A549 (cell line): Measurements from ENCODE around the gene SP6. TPM values are rescaled to one million over a fixed set of nuclear protein-coding genes. Genes with fewer than 3 reads are reported as not detected.

Source experiments
- ATAC-seq, 2 experiments: fragments of 200-7000 bp in 1 of 2; fragments of >200 bp in 1 of 2; cut with Nextera tagmentation in 1 of 2; cut with Tn5 transposase in 1 of 2; 3 replicates each; pipeline versions ENCODE4 v1.8.0 to v1.9.1; 2018 to 2020; ENCODE audit warnings: mild to moderate bottlenecking in 1 of 2, moderate library complexity in 1 of 2
- CTCF ChIA-PET: fragments of 300-600 bp; sonication (Branson Sonifier 250); formaldehyde crosslinking; extraction: SDS; loops from one replicate; lab custom pipeline; 2021; ENCODE audit warnings: antibody characterized with exemption, inconsistent platforms; lab: Yijun Ruan, JAX
- POLR2A ChIA-PET: fragments of 350-600 bp; formaldehyde crosslinking; extraction: SDS; loops from one replicate; lab custom pipeline; 2021; ENCODE audit warnings: antibody characterized with exemption, inconsistent platforms; lab: Yijun Ruan, JAX
- DNase-seq, 2 experiments: peaks; one replicate each; pipeline versions ENCODE4 v3.0.0 to v3.0.0-alpha.2; 2011 to 2016; ENCODE audit warnings: low read depth in 1 of 2, low spot score in 1 of 2
- FAIRE-seq: peaks from 2 replicates; lab custom pipeline; 2011; peaks lifted over from hg19 to GRCh38; lab: Jason Lieb, UNC
- H3K27ac ChIP-seq, 2 experiments: fragments of >200 bp; sonication (Bioruptor Twin); formaldehyde crosslinking; 3 replicates each; pipeline ENCODE4 v1.5.1; 2016 to 2017
- H3K4me1 ChIP-seq: fragments of >200 bp; sonication (Bioruptor Twin); formaldehyde crosslinking; 3 replicates; pipeline ENCODE4 v1.6.1; 2016
- H3K4me2 ChIP-seq: fragments of >200 bp; sonication (Bioruptor Twin); formaldehyde crosslinking; 3 replicates; pipeline ENCODE4 v1.6.1; 2016
- H3K4me3 ChIP-seq: fragments of >200 bp; sonication (Bioruptor Twin); formaldehyde crosslinking; 3 replicates; pipeline ENCODE4 v1.5.1; 2016
- H3K9me3 ChIP-seq: fragments of >200 bp; sonication (Bioruptor Twin); formaldehyde crosslinking; 3 replicates; pipeline ENCODE4 v1.6.1; 2016
- BHLHE40 ChIP-seq: IDR thresholded peaks from 2 replicates; pipeline ENCODE4 v1.6.1; 2012; ENCODE audit warnings: low read depth, low read length, inconsistent platforms
- CEBPB ChIP-seq, 2 experiments: fragments of >200 bp in 1 of 2; sonication (Bioruptor Twin) in 1 of 2; formaldehyde crosslinking in 1 of 2; IDR thresholded peaks; 2 replicates each; pipeline ENCODE4 v1.6.1; 2012 to 2016
- EHF ChIP-seq: fragments of 250-450 bp; sonication (Bioruptor Pico); IDR thresholded peaks from 2 replicates; pipeline ENCODE4 v1.5.0; 2020; ENCODE audit warnings: mild to moderate bottlenecking
- EHMT2 ChIP-seq: fragments of 200-600 bp; sonication (generic); IDR thresholded peaks from 2 replicates; pipeline ENCODE4 v1.6.1; 2016; ENCODE audit warnings: antibody characterized with exemption, low read depth, mild to moderate bottlenecking, moderate library complexity
- EP300 ChIP-seq, 2 experiments: fragments of >200 bp; sonication (Bioruptor Twin); formaldehyde crosslinking; IDR thresholded peaks; 2 replicates in 1 of 2; 3 replicates in 1 of 2; pipeline ENCODE4 v1.6.1; 2016 to 2017
- FOSB ChIP-seq: fragments of 250-450 bp; sonication (Bioruptor Pico); IDR thresholded peaks from 2 replicates; pipeline ENCODE4 v1.5.0; 2020; ENCODE audit warnings: mild to moderate bottlenecking, moderate library complexity
- HEYL ChIP-seq: fragments of 250-450 bp; sonication (Bioruptor Pico); IDR thresholded peaks from 2 replicates; pipeline ENCODE4 v1.8.0; 2021; ENCODE audit warnings: mild to moderate bottlenecking, moderate library complexity
- HMGXB4 ChIP-seq: fragments of 250-450 bp; sonication (Bioruptor Pico); IDR thresholded peaks from 2 replicates; pipeline ENCODE4 v1.5.0; 2021; ENCODE audit warnings: mild to moderate bottlenecking, moderate library complexity, borderline replicate concordance
- JUN ChIP-seq, 2 experiments: fragments of >200 bp; sonication (Bioruptor Twin); formaldehyde crosslinking; IDR thresholded peaks; 2 replicates in 1 of 2; 3 replicates in 1 of 2; pipeline ENCODE4 v1.6.1; 2016 to 2017
- JUNB ChIP-seq: fragments of >200 bp; sonication (Bioruptor Twin); formaldehyde crosslinking; IDR thresholded peaks from 2 replicates; pipeline ENCODE4 v1.6.1; 2016
- KDM5A ChIP-seq: fragments of 200-600 bp; sonication (generic); IDR thresholded peaks from 2 replicates; pipeline ENCODE4 v1.6.1; 2016; ENCODE audit warnings: antibody characterized with exemption, mild to moderate bottlenecking
- NPAS2 ChIP-seq: fragments of 250-450 bp; sonication (Bioruptor Pico); IDR thresholded peaks from 2 replicates; pipeline ENCODE4 v1.8.0; 2022; ENCODE audit warnings: mild to moderate bottlenecking, moderate library complexity, borderline replicate concordance
- NR3C1 ChIP-seq: fragments of >200 bp; sonication (Bioruptor Twin); formaldehyde crosslinking; IDR thresholded peaks from 3 replicates; pipeline ENCODE4 v1.6.1; 2017
- POLR2A ChIP-seq: IDR thresholded peaks from 2 replicates; pipeline ENCODE4 v1.6.1; 2012; ENCODE audit warnings: mild to moderate bottlenecking, low read length
- POLR2AphosphoS2 ChIP-seq: conservative IDR thresholded peaks from 2 replicates; pipeline ENCODE4 v1.6.1; 2012; ENCODE audit warnings: low read length, improper control_type of control experiment, inconsistent platforms
- RAD21 ChIP-seq, 2 experiments: fragments of >200 bp in 1 of 2; sonication (Bioruptor Twin) in 1 of 2; formaldehyde crosslinking in 1 of 2; IDR thresholded peaks in 1 of 2; conservative IDR thresholded peaks in 1 of 2; 2 replicates in 1 of 2; 3 replicates in 1 of 2; pipeline ENCODE4 v1.6.1; 2012 to 2018; ENCODE audit warnings: inconsistent platforms in 1 of 2
- REST ChIP-seq: fragments of 200-600 bp; sonication (generic); IDR thresholded peaks from 2 replicates; pipeline ENCODE4 v1.6.1; 2016; ENCODE audit warnings: antibody characterized with exemption, mild to moderate bottlenecking, moderate library complexity
- RFX5 ChIP-seq: fragments of 450-650 bp; IDR thresholded peaks from 2 replicates; pipeline ENCODE4 v1.7.1; 2014; ENCODE audit warnings: antibody characterized with exemption, mild to moderate bottlenecking, moderate library complexity
- RNF2 ChIP-seq: fragments of 200-600 bp; sonication (generic); IDR thresholded peaks from 2 replicates; pipeline ENCODE4 v1.6.1; 2016; ENCODE audit warnings: low read depth, mild to moderate bottlenecking, antibody characterized with exemption, moderate library complexity, borderline replicate concordance
- SMC3 ChIP-seq: fragments of >200 bp; sonication (Bioruptor Twin); formaldehyde crosslinking; IDR thresholded peaks from 3 replicates; pipeline ENCODE4 v1.6.1; 2018; ENCODE audit warnings: inconsistent platforms
- SREBF2 ChIP-seq: fragments of 450-650 bp; IDR thresholded peaks from 2 replicates; pipeline ENCODE4 v1.6.1; 2014; ENCODE audit warnings: mild to moderate bottlenecking, moderate library complexity
- ZC3H11A ChIP-seq: fragments of 450-650 bp; IDR thresholded peaks from 2 replicates; pipeline ENCODE4 v1.6.1; 2014; ENCODE audit warnings: antibody characterized with exemption, mild to moderate bottlenecking
- ZNF302 ChIP-seq: fragments of 250-450 bp; sonication (Bioruptor Pico); IDR thresholded peaks from 2 replicates; pipeline ENCODE4 v1.9.0; 2021; ENCODE audit warnings: inconsistent platforms, mild to moderate bottlenecking, moderate library complexity
- ZSCAN20 ChIP-seq: fragments of 250-450 bp; sonication (Bioruptor Pico); IDR thresholded peaks from 2 replicates; pipeline ENCODE4 v1.8.0; 2022; ENCODE audit warnings: mild to moderate bottlenecking, moderate library complexity
- WGBS: methylation state at CpG from one replicate; pipeline ENCODE4 v1.1.6; 2017; ENCODE audit errors: missing lambda C conversion rate; 5-methylcytosine and 5-hydroxymethylcytosine counted together
- polyA plus RNA-seq, 4 experiments: library from polyadenylated mRNA; depleted of rRNA in 3 of 4; stranded (reverse); fragments of >200 nt; fragmentation: RNase III in 1 of 4; extraction: RNeasy Plus Mini Kit Qiagen cat#74134 plus additional on column Dnase treatment in 1 of 4; gene quantifications; 2 replicates in 3 of 4; 3 replicates in 1 of 4; pipeline ENCODE4 v1.2.3, GENCODE V29; 2011 to 2017
- TF ChIP-seq, protein P1 (sequence below): fragments of 150-350 bp; IDR thresholded peaks from 2 replicates; pipeline ENCODE4 v1.6.1; 2014; ENCODE audit warnings: low read depth, mild to moderate bottlenecking, low read length
- TF ChIP-seq, protein P2 (sequence below): IDR thresholded peaks from 2 replicates; pipeline ENCODE4 v1.6.1; 2012
- TF ChIP-seq, protein P3 (sequence below): fragments of >200 bp; sonication (Bioruptor Twin); formaldehyde crosslinking; IDR thresholded peaks from 3 replicates; pipeline ENCODE4 v1.5.1; 2016

The SP6 gene
- polyA plus RNA-seq, 2 of the 4 experiments (the other 2 are of a cell fraction): 0.61 to 2.1 TPM

DNA sequence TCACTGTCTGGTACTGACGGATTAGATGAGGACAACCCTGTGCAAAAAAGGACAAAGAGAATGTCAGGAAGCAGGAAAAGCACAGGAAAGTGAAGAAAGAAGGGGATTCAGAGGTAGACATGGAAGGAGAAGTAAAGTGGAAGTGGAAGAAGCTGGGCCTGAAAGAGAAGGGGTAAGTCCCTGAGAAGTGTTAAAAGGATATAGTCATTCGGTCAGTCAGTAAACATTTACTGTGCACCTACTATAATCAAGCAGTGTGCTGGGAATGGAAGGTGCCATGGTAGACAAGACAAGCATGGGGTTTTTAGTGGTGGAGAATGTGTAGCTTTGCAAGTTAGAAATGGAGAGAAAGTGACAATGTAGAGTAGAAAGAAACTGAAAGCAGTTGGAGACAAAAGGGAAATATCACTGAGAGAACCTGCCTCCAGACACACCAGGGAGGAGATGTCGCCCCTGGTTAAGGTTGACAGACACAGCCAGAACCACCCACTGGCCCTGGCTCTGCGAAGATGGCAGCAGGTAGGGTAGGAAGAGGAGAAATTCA lies 40.7 kb upstream of the SP6 start:
- WGBS: 68% methylated on average over 4 of the region's 4 CpGs
- POLR2A ChIA-PET: interaction anchor here (0.8 to 2.1 kb wide), 3 partner anchors 49 to 242 kb away, joined by 3 to 8 read pairs (median 4); partner anchors contain the start of genes KPNB1 and SCRN2
- no peak for FAIRE-seq

DNA sequence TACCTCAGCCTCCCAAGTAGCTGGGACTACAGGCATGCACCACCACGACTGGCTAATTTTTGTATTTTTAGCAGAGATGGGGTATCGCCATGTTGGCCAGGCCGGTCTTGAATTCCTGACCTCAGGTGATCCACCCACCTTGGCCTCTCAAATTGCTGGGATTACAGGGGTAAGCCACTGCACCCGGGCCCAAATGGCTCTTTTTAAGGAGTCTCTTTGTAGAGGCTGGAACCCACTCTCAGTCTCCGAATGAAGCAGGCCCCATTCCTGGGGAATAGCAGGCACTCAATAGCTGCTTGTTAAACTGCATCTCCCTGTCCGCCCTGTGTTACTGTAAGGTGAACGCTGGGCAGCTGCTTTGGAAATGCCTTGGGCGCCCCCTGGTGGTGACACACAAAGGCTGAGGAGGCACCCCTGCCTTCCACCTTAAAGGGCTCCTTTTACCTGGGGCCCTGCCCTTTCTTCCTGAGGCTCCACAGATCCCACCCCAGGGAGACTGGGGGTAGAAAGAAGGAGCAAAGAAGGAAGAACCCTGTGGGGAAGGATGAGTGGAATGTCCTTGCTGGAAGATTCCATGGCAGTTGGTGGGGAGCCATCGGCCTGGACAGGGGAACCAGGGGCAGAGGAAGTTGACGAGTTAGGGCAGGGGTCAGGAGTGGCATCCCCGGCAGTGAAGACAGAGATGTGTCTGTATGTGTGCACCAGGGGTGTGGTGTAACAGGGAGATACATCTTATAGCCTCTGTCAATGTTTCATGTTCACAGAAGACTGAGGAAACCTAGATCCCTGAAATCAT lies 39.0 kb upstream of the SP6 start:
- 41% methylated on average over 10 of the region's 11 CpGs for WGBS
- Histone ChIP-seq H3K4me2 (no peak overlapping the region), H3K4me1 (peaks cover 23% of the 10 kb centered on the region; the same call in 2 of the 3 replicates), H3K4me3 (no peak overlapping the region), H3K9me3 (no peaks in the 10 kb centered on the region), H3K27ac (no peak overlapping the region)
- TF ChIP-seq RNF2 (no peak), HMGXB4 (CRISPR knock-in tag) (no peak), ZSCAN20 (CRISPR knock-in tag) (no peak), JUN (IDR thresholded peaks at IDR 0.05) (no peak), CEBPB (IDR thresholded peaks at IDR 0.05) (no peak), POLR2A (no peak), BHLHE40 (no peak), SREBF2 (no peak), ZC3H11A (no peak), ZNF302 (CRISPR knock-in tag) (no peak), REST (no peak), HEYL (CRISPR knock-in tag) (no peak), POLR2AphosphoS2 (no peak), SMC3 (peak; percentile 100), RFX5 (no peak), EHMT2 (no peak), NPAS2 (no peak), NR3C1 (no peak), FOSB (CRISPR knock-in tag) (no peak), KDM5A (no peak), EHF (no peak), RAD21 (conservative IDR thresholded peaks at IDR 0.05 in 1 of 2, IDR thresholded peaks at IDR 0.05 in 1 of 2) (peak; percentile 100)
- TF ChIP-seq, protein P1, sequence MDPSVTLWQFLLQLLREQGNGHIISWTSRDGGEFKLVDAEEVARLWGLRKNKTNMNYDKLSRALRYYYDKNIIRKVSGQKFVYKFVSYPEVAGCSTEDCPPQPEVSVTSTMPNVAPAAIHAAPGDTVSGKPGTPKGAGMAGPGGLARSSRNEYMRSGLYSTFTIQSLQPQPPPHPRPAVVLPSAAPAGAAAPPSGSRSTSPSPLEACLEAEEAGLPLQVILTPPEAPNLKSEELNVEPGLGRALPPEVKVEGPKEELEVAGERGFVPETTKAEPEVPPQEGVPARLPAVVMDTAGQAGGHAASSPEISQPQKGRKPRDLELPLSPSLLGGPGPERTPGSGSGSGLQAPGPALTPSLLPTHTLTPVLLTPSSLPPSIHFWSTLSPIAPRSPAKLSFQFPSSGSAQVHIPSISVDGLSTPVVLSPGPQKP: no peak
- TF ChIP-seq, protein P2, sequence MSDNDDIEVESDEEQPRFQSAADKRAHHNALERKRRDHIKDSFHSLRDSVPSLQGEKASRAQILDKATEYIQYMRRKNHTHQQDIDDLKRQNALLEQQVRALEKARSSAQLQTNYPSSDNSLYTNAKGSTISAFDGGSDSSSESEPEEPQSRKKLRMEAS: no peak
- TF ChIP-seq, protein P3, sequence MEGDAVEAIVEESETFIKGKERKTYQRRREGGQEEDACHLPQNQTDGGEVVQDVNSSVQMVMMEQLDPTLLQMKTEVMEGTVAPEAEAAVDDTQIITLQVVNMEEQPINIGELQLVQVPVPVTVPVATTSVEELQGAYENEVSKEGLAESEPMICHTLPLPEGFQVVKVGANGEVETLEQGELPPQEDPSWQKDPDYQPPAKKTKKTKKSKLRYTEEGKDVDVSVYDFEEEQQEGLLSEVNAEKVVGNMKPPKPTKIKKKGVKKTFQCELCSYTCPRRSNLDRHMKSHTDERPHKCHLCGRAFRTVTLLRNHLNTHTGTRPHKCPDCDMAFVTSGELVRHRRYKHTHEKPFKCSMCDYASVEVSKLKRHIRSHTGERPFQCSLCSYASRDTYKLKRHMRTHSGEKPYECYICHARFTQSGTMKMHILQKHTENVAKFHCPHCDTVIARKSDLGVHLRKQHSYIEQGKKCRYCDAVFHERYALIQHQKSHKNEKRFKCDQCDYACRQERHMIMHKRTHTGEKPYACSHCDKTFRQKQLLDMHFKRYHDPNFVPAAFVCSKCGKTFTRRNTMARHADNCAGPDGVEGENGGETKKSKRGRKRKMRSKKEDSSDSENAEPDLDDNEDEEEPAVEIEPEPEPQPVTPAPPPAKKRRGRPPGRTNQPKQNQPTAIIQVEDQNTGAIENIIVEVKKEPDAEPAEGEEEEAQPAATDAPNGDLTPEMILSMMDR: peak; percentile 99
- DNase-seq: peak; percentile 85 to 90
- FAIRE-seq: no peak
- CTCF ChIA-PET: interaction anchor here (0.5 to 18.8 kb wide), 51 partner anchors 8 to 242 kb away, joined by 3 to 1860 read pairs (median 5); partner anchors contain the start of genes CDK5RAP3, LRRC46, MRPL10 and OSBPL7
- ATAC-seq: peak; percentile 95 to 98
- POLR2A ChIA-PET: interaction anchor here (1.7 to 2.1 kb wide), 3 partner anchors 47 to 58 kb away, joined by 8 to 10 read pairs (median 9); partner anchors contain the start of genes LRRC46, MRPL10 and SCRN2

More for the DNA sequence above, 40.7 kb upstream of the SP6 start:
- CTCF ChIA-PET: interaction anchor here (0.8 to 18.8 kb wide), 17 partner anchors 13 to 130 kb away, joined by 3 to 1860 read pairs (median 8); partner anchors contain the start of genes CDK5RAP3, LRRC46, MRPL10 and PNPO
- no peak for DNase-seq
- no peak for ATAC-seq
- peaks cover 16% of the 10 kb centered on the region; the same call in 2 of the 3 replicates for H3K4me1 ChIP-seq
- no peak overlapping the region for H3K4me3 ChIP-seq
- TF ChIP-seq JUNB (no peak), RAD21 (conservative IDR thresholded peaks at IDR 0.05 in 1 of 2, IDR thresholded peaks at IDR 0.05 in 1 of 2) (no peak), EP300 (IDR thresholded peaks at IDR 0.05) (no peak)
- TF ChIP-seq, all 56 proteins: peak for 0
- Histone ChIP-seq H3K4me2 (no peak overlapping the region), H3K9me3 (no peaks in the 10 kb centered on the region), H3K27ac (no peak overlapping the region)
